Natural killer cell (primary cell): Measurements from ENCODE around the gene PXMP2. TPM values are rescaled to one million over a fixed set of nuclear protein-coding genes. Genes with fewer than 3 reads are reported as not detected.

ENCODE experiments used
- ATAC-seq, 3 donors: fragments of 150-1000 bp in 2 of 3; fragments of 200-7000 bp in 1 of 3; cut with Tn5 transposase; 1 replicate in 1 of 3; 2 replicates in 2 of 3; pipeline ENCODE4 v1.10.0; 2021; ENCODE audit warnings: mild to moderate bottlenecking in 2 of 3, moderate library complexity in 2 of 3
- DNase-seq, 2 donors: peaks; one replicate each; pipeline versions ENCODE4 v3.0.0 to v3.0.0-alpha.2; 2013 to 2021; ENCODE audit warnings: mixed read lengths in 1 of 2
- H3K27ac ChIP-seq: one replicate; pipeline ENCODE4 v1.5.1; 2013; ENCODE audit warnings: mild to moderate bottlenecking, low read length
- H3K27me3 ChIP-seq: one replicate; pipeline ENCODE4 v1.6.1; 2013; ENCODE audit warnings: low read length; ENCODE audit not compliant: control insufficient read depth, insufficient read depth
- H3K36me3 ChIP-seq: one replicate; pipeline ENCODE4 v1.6.1; 2013; ENCODE audit warnings: low read length; ENCODE audit not compliant: control insufficient read depth, insufficient read depth
- H3K4me1 ChIP-seq: one replicate; pipeline ENCODE4 v1.6.1; 2013; ENCODE audit warnings: low read length; ENCODE audit not compliant: control insufficient read depth, insufficient read depth
- H3K4me3 ChIP-seq: one replicate; pipeline ENCODE4 v1.5.1; 2013; ENCODE audit warnings: low read length
- H3K9me3 ChIP-seq: one replicate; pipeline ENCODE4 v1.6.1; 2013; ENCODE audit warnings: low read length; ENCODE audit not compliant: control insufficient read depth, insufficient read depth
- H3K27ac Mint-ChIP-seq, 2 donors: one replicate each; pipeline ENCODE4 v1.8.0; 2022; ENCODE audit warnings: mild to moderate bottlenecking in 2 of 2, mixed read lengths in 2 of 2, moderate library complexity in 1 of 2
- H3K27me3 Mint-ChIP-seq, 2 donors: one replicate each; pipeline ENCODE4 v1.8.0; 2022; ENCODE audit warnings: low read depth in 2 of 2, mixed read lengths in 2 of 2
- H3K36me3 Mint-ChIP-seq: one replicate; pipeline ENCODE4 v1.8.0; 2022; ENCODE audit warnings: mixed read lengths
- H3K4me1 Mint-ChIP-seq, 2 donors: one replicate each; pipeline ENCODE4 v1.8.0; 2022; ENCODE audit warnings: mixed read lengths in 2 of 2
- H3K4me3 Mint-ChIP-seq: one replicate; pipeline ENCODE4 v1.8.0; 2022; ENCODE audit warnings: mild to moderate bottlenecking, moderate library complexity, mixed read lengths
- H3K9me3 Mint-ChIP-seq, 2 donors: one replicate each; pipeline ENCODE4 v1.8.0; 2022; ENCODE audit warnings: mixed read lengths in 2 of 2
- CTCF ChIP-seq: fragments of 200-600 bp; IDR thresholded peaks from one replicate; pipeline ENCODE4 v1.8.0; 2022; ENCODE audit warnings: antibody characterized with exemption
- WGBS: methylation state at CpG from one replicate; pipeline ENCODE4 v1.1.7; 2013; ENCODE audit warnings: missing lambda C conversion rate; ENCODE audit not compliant: insufficient coverage; 5-methylcytosine and 5-hydroxymethylcytosine counted together
- intact Hi-C: fragments of 100-400 bp; cut with micrococcal nuclease; formaldehyde crosslinking; loops from one replicate; pipeline ENCODE4 v1.14.2; 2022
- total RNA-seq, 4 donors: library from RNA; stranded (reverse); fragments of 120-200 nt in 1 of 4; gene quantifications; one replicate each; pipeline versions ENCODE4 v1.2.3 to v1.2.4, GENCODE V29; 2013 to 2022

PXMP2 gene
- total RNA-seq, 3 donors from 2014 or later (not counting 1 experiment from before 2014, with no cell fraction given) = 3.6 to 6.2 (median 5.1) TPM

GRCh38 chr12:132723764-132724140 lies 36.4 kb downstream of the PXMP2 start:
- no peak for TF ChIP-seq CTCF
- Mint-ChIP-seq H3K4me1 (peaks cover 0 to 2% of the 10 kb centered on the region in 2 donors), H3K27ac (peak overlapping the region; percentile 18 to 44), H3K4me3 (no peak overlapping the region), H3K27me3 (no peaks in the 10 kb centered on the region), H3K9me3 (no peaks in the 10 kb centered on the region), H3K36me3 (peaks cover 16% of the 10 kb centered on the region)
- WGBS = 96% methylated on average over 1 of the region's 2 CpGs
- Histone ChIP-seq H3K36me3 (peaks cover 78% of the 10 kb centered on the region), H3K4me3 (no peak overlapping the region), H3K27me3 (no peaks in the 10 kb centered on the region), H3K27ac (no peak overlapping the region), H3K4me1 (no peaks in the 10 kb centered on the region), H3K9me3 (no peaks in the 10 kb centered on the region)
- no peak for ATAC-seq
- intact Hi-C loops = no loop called here
- no peak for DNase-seq

GRCh38 chr12:132724506-132725241 lies 37.3 kb downstream of the PXMP2 start:
- peaks cover 16% of the 10 kb centered on the region for H3K36me3 Mint-ChIP-seq
- Histone ChIP-seq H3K36me3 (peaks cover 71% of the 10 kb centered on the region), H3K4me1 (no peaks in the 10 kb centered on the region), H3K27ac (no peak overlapping the region), H3K9me3 (no peaks in the 10 kb centered on the region), H3K27me3 (no peaks in the 10 kb centered on the region), H3K4me3 (no peak overlapping the region)
- no peak for ATAC-seq
- intact Hi-C loops = no loop called here
- no peak for TF ChIP-seq CTCF
- 96% methylated on average over 30 of the region's 30 CpGs for WGBS
- no peaks in the 10 kb centered on the region for H3K9me3 Mint-ChIP-seq
- H3K4me1 Mint-ChIP-seq = peaks cover 0 to 6% of the 10 kb centered on the region in 2 donors
- H3K27ac Mint-ChIP-seq = no peak overlapping the region
- no peaks in the 10 kb centered on the region for H3K27me3 Mint-ChIP-seq
- H3K4me3 Mint-ChIP-seq = no peak overlapping the region
- DNase-seq = no peak

- intact Hi-C loops = no loop called here
- Histone ChIP-seq H3K36me3 (peaks cover 57% of the 10 kb centered on the region), H3K4me3 (no peak overlapping the region), H3K27ac (no peak overlapping the region), H3K4me1 (no peaks in the 10 kb centered on the region), H3K9me3 (no peaks in the 10 kb centered on the region), H3K27me3 (no peaks in the 10 kb centered on the region)
- Mint-ChIP-seq H3K27me3 (no peaks in the 10 kb centered on the region), H3K36me3 (peaks cover 16% of the 10 kb centered on the region), H3K27ac (no peak overlapping the region), H3K4me3 (no peak overlapping the region), H3K4me1 (peaks cover 0 to 6% of the 10 kb centered on the region in 2 donors), H3K9me3 (no peaks in the 10 kb centered on the region)
- no peak for TF ChIP-seq CTCF
- ATAC-seq (no peak), DNase-seq (no peak)
- 97% methylated on average over 12 of the region's 12 CpGs for WGBS
These were observed 39.0 kb downstream of the PXMP2 start for GRCh38 chr12:132726386-132726785.
